Measurements from ENCODE around the gene ECI2. TPM values are rescaled to one million over a fixed set of nuclear protein-coding genes. Genes with fewer than 3 reads are reported as not detected.

Gene ECI2
- total and polyA plus RNA-seq, 7 experiments from 2014 or later = 19.9 to 94.4 (median 59.4) TPM

- H3K27me3 Mint-ChIP-seq = no peaks in the 10 kb centered on the region
- ATAC-seq (no peak), DNase-seq (no peak)
- ChIA-PET POLR2A (interaction anchor here (1.2 kb wide), 1 partner anchor 107 kb away, joined by 4 read pairs; a partner anchor contains a TSS), CTCF (no interaction called here)
- H3K27ac Mint-ChIP-seq = peak overlapping the region in 1 of 9 donors; percentile 67
- Histone ChIP-seq H3K4me1 (ENCODE audit: control insufficient read depth in 2 of 2, insufficient read depth in 2 of 2, low read length in 2 of 2) (no peaks in the 10 kb centered on the region), H3K27ac (ENCODE audit: low read depth, low read length) (no peak overlapping the region), H3K4me3 (ENCODE audit: low read length) (no peak overlapping the region), H3K27me3 (ENCODE audit: control insufficient read depth in 2 of 2, insufficient read depth in 2 of 2, low read length in 2 of 2) (no peaks in the 10 kb centered on the region), H3K36me3 (ENCODE audit: control insufficient read depth in 2 of 3, insufficient read depth in 3 of 3, low read length in 3 of 3) (peaks cover 17 to 89% (median 23%) of the 10 kb centered on the region in 3 experiments), H3K9me3 (ENCODE audit: control insufficient read depth in 2 of 3, low read length in 3 of 3) (no peaks in the 10 kb centered on the region)
- H3K4me3 Mint-ChIP-seq = no peak overlapping the region
- peaks cover 34 to 76% (median 68%) of the 10 kb centered on the region in 5 donors for H3K36me3 Mint-ChIP-seq
- H3K9me3 Mint-ChIP-seq = peaks cover 0 to 10% (median 0%) of the 10 kb centered on the region in 11 donors
- intact Hi-C loops (cut with micrococcal nuclease) = no loop called here
- peaks cover 3 to 17% (median 9%) of the 10 kb centered on the region in 7 donors for H3K4me1 Mint-ChIP-seq
These were observed 7.3 kb downstream of the ECI2 start for GRCh38 chr6:4128072-4128471.

- Mint-ChIP-seq H3K36me3 (peaks cover 29 to 74% (median 57%) of the 10 kb centered on the region in 5 donors), H3K4me1 (peaks cover 0 to 7% (median 0%) of the 10 kb centered on the region in 7 donors), H3K9me3 (peaks cover 0 to 2% (median 0%) of the 10 kb centered on the region in 11 donors), H3K4me3 (no peak overlapping the region), H3K27me3 (no peaks in the 10 kb centered on the region), H3K27ac (peak overlapping the region in 2 of 9 donors; percentile 12 to 54)
- H3K9me3 ChIP-seq (ENCODE audit: control insufficient read depth in 2 of 3, low read length in 3 of 3) = no peaks in the 10 kb centered on the region
- ChIA-PET CTCF (interaction anchor here (1.9 kb wide), 1 partner anchor 9 kb away, joined by 5 read pairs; the partner anchor contains the start of gene ECI2), POLR2A (interaction anchor here (0.6 kb wide), 1 partner anchor 657 kb away, joined by 3 read pairs; no protein-coding TSS in a partner anchor)
- no peak overlapping the region for H3K27ac ChIP-seq (ENCODE audit: low read depth, low read length)
- intact Hi-C loops (cut with micrococcal nuclease) = loop anchor here in 1 of 2 donors (1.0 kb wide), 1 partner anchor 30 kb away; no protein-coding TSS in a partner anchor
- DNase-seq (no peak), ATAC-seq (no peak)
- H3K4me3 ChIP-seq (ENCODE audit: low read length) = no peak overlapping the region
- peaks cover 21 to 87% (median 23%) of the 10 kb centered on the region in 3 experiments for H3K36me3 ChIP-seq (ENCODE audit: control insufficient read depth in 2 of 3, insufficient read depth in 3 of 3, low read length in 3 of 3)
- no peaks in the 10 kb centered on the region for H3K4me1 ChIP-seq (ENCODE audit: control insufficient read depth in 2 of 2, insufficient read depth in 2 of 2, low read length in 2 of 2)
- no peaks in the 10 kb centered on the region for H3K27me3 ChIP-seq (ENCODE audit: control insufficient read depth in 2 of 2, insufficient read depth in 2 of 2, low read length in 2 of 2)
These were observed 9.2 kb downstream of the ECI2 start for GRCh38 chr6:4125933-4126864.

DNA sequence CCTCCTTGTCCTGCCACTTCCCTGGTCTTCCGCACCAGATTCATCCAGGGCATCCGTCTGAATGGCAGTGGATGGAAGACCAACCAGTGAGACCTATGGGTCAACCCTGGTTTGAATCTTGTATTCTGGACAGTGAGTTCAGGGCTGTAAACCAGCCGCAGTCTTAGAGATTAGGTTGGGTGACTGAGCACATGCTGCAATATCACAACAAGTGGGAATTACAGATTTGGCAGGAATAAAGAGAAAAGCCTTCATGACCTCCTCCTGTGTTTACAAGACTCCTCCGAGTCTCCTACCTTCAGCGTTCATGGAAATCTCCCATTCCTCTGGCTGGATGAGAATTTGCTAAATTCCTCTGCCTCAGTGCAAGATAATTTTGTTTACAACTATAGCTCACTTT, 9.9 kb downstream of the ECI2 start:
- Histone ChIP-seq H3K27me3 (ENCODE audit: control insufficient read depth in 2 of 2, insufficient read depth in 2 of 2, low read length in 2 of 2) (no peaks in the 10 kb centered on the region), H3K4me1 (ENCODE audit: control insufficient read depth in 2 of 2, insufficient read depth in 2 of 2, low read length in 2 of 2) (no peaks in the 10 kb centered on the region), H3K27ac (ENCODE audit: low read depth, low read length) (no peak overlapping the region), H3K36me3 (ENCODE audit: control insufficient read depth in 2 of 3, insufficient read depth in 3 of 3, low read length in 3 of 3) (peaks cover 21 to 88% (median 21%) of the 10 kb centered on the region in 3 experiments), H3K4me3 (ENCODE audit: low read length) (no peak overlapping the region), H3K9me3 (ENCODE audit: control insufficient read depth in 2 of 3, low read length in 3 of 3) (no peaks in the 10 kb centered on the region)
- DNase-seq (no peak), ATAC-seq (no peak)
- intact Hi-C loops (cut with micrococcal nuclease) = no loop called here
- Mint-ChIP-seq H3K36me3 (peaks cover 32 to 77% (median 61%) of the 10 kb centered on the region in 5 donors), H3K9me3 (peaks cover 0 to 6% (median 0%) of the 10 kb centered on the region in 11 donors), H3K27me3 (no peaks in the 10 kb centered on the region), H3K4me1 (peaks cover 0 to 7% (median 0%) of the 10 kb centered on the region in 7 donors), H3K4me3 (no peak overlapping the region), H3K27ac (peak overlapping the region in 2 of 9 donors; percentile 10 to 12)
- POLR2A ChIA-PET = no interaction called here
- CTCF ChIA-PET = no interaction called here

DNA sequence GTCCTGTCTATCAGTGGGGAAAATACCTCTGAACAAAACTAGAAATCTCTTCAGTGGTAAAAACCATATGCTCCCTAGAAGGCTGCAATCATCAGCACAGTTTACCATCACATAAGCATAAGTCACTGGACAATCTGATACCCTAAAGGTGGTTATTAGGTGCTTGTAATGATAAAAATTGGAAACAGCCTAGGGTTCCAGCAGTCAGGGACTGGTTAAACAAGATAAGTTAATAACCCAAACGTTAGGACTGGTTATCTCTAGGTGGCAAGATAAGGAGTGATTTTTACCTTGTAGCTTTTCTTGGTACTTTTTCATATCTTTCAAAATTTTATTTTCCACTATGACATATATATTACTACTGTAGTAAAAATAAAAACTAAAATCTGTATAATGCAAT, 11.0 kb downstream of the ECI2 start:
- Histone ChIP-seq H3K4me3 (ENCODE audit: low read length) (no peak overlapping the region), H3K4me1 (ENCODE audit: control insufficient read depth in 2 of 2, insufficient read depth in 2 of 2, low read length in 2 of 2) (no peaks in the 10 kb centered on the region), H3K9me3 (ENCODE audit: control insufficient read depth in 2 of 3, low read length in 3 of 3) (no peaks in the 10 kb centered on the region), H3K27me3 (ENCODE audit: control insufficient read depth in 2 of 2, insufficient read depth in 2 of 2, low read length in 2 of 2) (no peaks in the 10 kb centered on the region), H3K27ac (ENCODE audit: low read depth, low read length) (no peak overlapping the region), H3K36me3 (ENCODE audit: control insufficient read depth in 2 of 3, insufficient read depth in 3 of 3, low read length in 3 of 3) (peaks cover 14 to 85% (median 20%) of the 10 kb centered on the region in 3 experiments)
- H3K4me1 Mint-ChIP-seq = peaks cover 0 to 2% (median 0%) of the 10 kb centered on the region in 7 donors
- ChIA-PET POLR2A (no interaction called here), CTCF (no interaction called here)
- H3K9me3 Mint-ChIP-seq = peaks cover 0 to 6% (median 0%) of the 10 kb centered on the region in 11 donors
- no peak overlapping the region for H3K27ac Mint-ChIP-seq
- no peak overlapping the region for H3K4me3 Mint-ChIP-seq
- intact Hi-C loops (cut with micrococcal nuclease) = no loop called here
- H3K27me3 Mint-ChIP-seq = no peaks in the 10 kb centered on the region
- no peak for ATAC-seq
- DNase-seq = no peak
- H3K36me3 Mint-ChIP-seq = peaks cover 25 to 73% (median 58%) of the 10 kb centered on the region in 5 donors

DNA sequence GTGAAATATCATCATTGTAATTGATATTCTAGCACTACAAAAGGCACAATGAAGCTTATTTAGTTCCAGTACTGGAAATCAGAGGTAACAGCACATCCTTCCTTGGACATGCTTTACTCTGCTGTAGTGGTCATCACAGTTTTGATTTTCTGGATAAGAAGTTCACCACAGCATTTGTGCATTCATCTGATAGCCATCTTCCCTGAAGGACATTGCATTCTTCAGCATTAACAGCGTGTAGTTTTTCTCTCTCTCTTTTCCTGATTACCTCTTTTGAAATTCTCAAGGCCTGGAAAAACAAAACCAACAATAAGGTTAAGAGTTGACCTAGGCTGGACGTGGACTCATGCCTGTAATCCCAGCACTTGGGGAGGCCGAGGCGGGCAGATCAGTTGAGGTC, 19.6 kb downstream of the ECI2 start:
- POLR2A ChIA-PET = no interaction called here

GRCh38 chr6:4114123-4114522, 21.3 kb downstream of the ECI2 start:
- H3K4me3 Mint-ChIP-seq = no peak overlapping the region
- H3K4me1 Mint-ChIP-seq = peaks cover 0 to 4% (median 0%) of the 10 kb centered on the region in 7 donors
- Histone ChIP-seq H3K27ac (ENCODE audit: low read depth, low read length) (no peak overlapping the region), H3K4me1 (ENCODE audit: control insufficient read depth in 2 of 2, insufficient read depth in 2 of 2, low read length in 2 of 2) (no peaks in the 10 kb centered on the region), H3K36me3 (ENCODE audit: control insufficient read depth in 2 of 3, insufficient read depth in 3 of 3, low read length in 3 of 3) (peaks cover 0 to 43% (median 0%) of the 10 kb centered on the region in 3 experiments), H3K9me3 (ENCODE audit: control insufficient read depth in 2 of 3, low read length in 3 of 3) (peaks cover 0 to 13% (median 0%) of the 10 kb centered on the region in 3 experiments), H3K27me3 (ENCODE audit: control insufficient read depth in 2 of 2, insufficient read depth in 2 of 2, low read length in 2 of 2) (no peaks in the 10 kb centered on the region), H3K4me3 (ENCODE audit: low read length) (no peak overlapping the region)
- ATAC-seq (no peak), DNase-seq (no peak)
- CTCF ChIA-PET = interaction anchor here (1.0 kb wide), 1 partner anchor 39 kb away, joined by 3 read pairs; no protein-coding TSS in a partner anchor
- intact Hi-C loops (cut with micrococcal nuclease) = no loop called here
- peaks cover 0 to 25% (median 0%) of the 10 kb centered on the region in 5 donors for H3K27me3 Mint-ChIP-seq
- POLR2A ChIA-PET = no interaction called here
- peaks cover 21 to 55% (median 49%) of the 10 kb centered on the region in 5 donors for H3K36me3 Mint-ChIP-seq
- H3K27ac Mint-ChIP-seq = no peak overlapping the region
- peaks cover 0 to 38% (median 15%) of the 10 kb centered on the region in 11 donors for H3K9me3 Mint-ChIP-seq

More for the DNA sequence above, 19.6 kb downstream of the ECI2 start:
- Histone ChIP-seq H3K27ac (ENCODE audit: low read depth, low read length) (no peak overlapping the region), H3K4me3 (ENCODE audit: low read length) (no peak overlapping the region), H3K9me3 (ENCODE audit: control insufficient read depth in 2 of 3, low read length in 3 of 3) (peaks cover 0 to 13% (median 0%) of the 10 kb centered on the region in 3 experiments), H3K27me3 (ENCODE audit: control insufficient read depth in 2 of 2, insufficient read depth in 2 of 2, low read length in 2 of 2) (no peaks in the 10 kb centered on the region), H3K4me1 (ENCODE audit: control insufficient read depth in 2 of 2, insufficient read depth in 2 of 2, low read length in 2 of 2) (no peaks in the 10 kb centered on the region), H3K36me3 (ENCODE audit: control insufficient read depth in 2 of 3, insufficient read depth in 3 of 3, low read length in 3 of 3) (peaks cover 0 to 56% (median 6%) of the 10 kb centered on the region in 3 experiments)
- H3K27me3 Mint-ChIP-seq = peaks cover 0 to 17% (median 0%) of the 10 kb centered on the region in 5 donors
- peaks cover 21 to 64% (median 57%) of the 10 kb centered on the region in 5 donors for H3K36me3 Mint-ChIP-seq
- peaks cover 0 to 4% (median 0%) of the 10 kb centered on the region in 7 donors for H3K4me1 Mint-ChIP-seq
- no peak for DNase-seq
- no peak overlapping the region for H3K27ac Mint-ChIP-seq
- CTCF ChIA-PET = no interaction called here
- intact Hi-C loops (cut with micrococcal nuclease) = no loop called here
- peak overlapping the region in 1 of 10 donors; percentile 52 for H3K4me3 Mint-ChIP-seq
- peaks cover 0 to 38% (median 15%) of the 10 kb centered on the region in 11 donors for H3K9me3 Mint-ChIP-seq
- ATAC-seq = no peak

All from naive thymus-derived CD4-positive, alpha-beta T cell (primary cell).